ENCODE results near the gene NAT16. TPM values are rescaled to one million over a fixed set of nuclear protein-coding genes. Genes with fewer than 3 reads are reported as not detected.

Gene NAT16
- total and polyA plus RNA-seq, 2 of the 13 experiments (the other 11 are each of a cell fraction or from before 2014, with no cell fraction given) = 0.04 TPM; not detected in 1

GRCh38 chr7:101125989-101126650 lies 54.0 kb downstream of the NAT16 start (continued):
- TF ChIP-seq, protein P1, sequence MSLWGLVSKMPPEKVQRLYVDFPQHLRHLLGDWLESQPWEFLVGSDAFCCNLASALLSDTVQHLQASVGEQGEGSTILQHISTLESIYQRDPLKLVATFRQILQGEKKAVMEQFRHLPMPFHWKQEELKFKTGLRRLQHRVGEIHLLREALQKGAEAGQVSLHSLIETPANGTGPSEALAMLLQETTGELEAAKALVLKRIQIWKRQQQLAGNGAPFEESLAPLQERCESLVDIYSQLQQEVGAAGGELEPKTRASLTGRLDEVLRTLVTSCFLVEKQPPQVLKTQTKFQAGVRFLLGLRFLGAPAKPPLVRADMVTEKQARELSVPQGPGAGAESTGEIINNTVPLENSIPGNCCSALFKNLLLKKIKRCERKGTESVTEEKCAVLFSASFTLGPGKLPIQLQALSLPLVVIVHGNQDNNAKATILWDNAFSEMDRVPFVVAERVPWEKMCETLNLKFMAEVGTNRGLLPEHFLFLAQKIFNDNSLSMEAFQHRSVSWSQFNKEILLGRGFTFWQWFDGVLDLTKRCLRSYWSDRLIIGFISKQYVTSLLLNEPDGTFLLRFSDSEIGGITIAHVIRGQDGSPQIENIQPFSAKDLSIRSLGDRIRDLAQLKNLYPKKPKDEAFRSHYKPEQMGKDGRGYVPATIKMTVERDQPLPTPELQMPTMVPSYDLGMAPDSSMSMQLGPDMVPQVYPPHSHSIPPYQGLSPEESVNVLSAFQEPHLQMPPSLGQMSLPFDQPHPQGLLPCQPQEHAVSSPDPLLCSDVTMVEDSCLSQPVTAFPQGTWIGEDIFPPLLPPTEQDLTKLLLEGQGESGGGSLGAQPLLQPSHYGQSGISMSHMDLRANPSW (CRISPR knock-in tag; IDR thresholded peaks at IDR 0.05; ENCODE audit: borderline replicate concordance) = no peak; the same call in none of the 2 replicates
- TF ChIP-seq ATAD3A (CRISPR knock-in tag; IDR thresholded peaks at IDR 0.05) (no peak), HOXA5 (CRISPR knock-in tag; IDR thresholded peaks at IDR 0.05) (no peak), ZNF441 (CRISPR knock-in tag; IDR thresholded peaks at IDR 0.05; ENCODE audit: borderline replicate concordance) (no peak), MTF2 (CRISPR knock-in tag; IDR thresholded peaks at IDR 0.05; ENCODE audit: borderline replicate concordance) (no peak), ZNF557 (CRISPR knock-in tag; IDR thresholded peaks at IDR 0.05) (no peak), ZNF772 (CRISPR knock-in tag; IDR thresholded peaks at IDR 0.05) (no peak), ZNF10 (CRISPR knock-in tag; IDR thresholded peaks at IDR 0.05; ENCODE audit: borderline replicate concordance, low read depth) (no peak), ZNF264 (CRISPR knock-in tag; IDR thresholded peaks at IDR 0.05) (no peak), STAT5B (CRISPR knock-in tag; IDR thresholded peaks at IDR 0.05) (no peak), FOSL1 (CRISPR knock-in tag; IDR thresholded peaks at IDR 0.05; ENCODE audit: borderline replicate concordance) (no peak), MTA1 (CRISPR knock-in tag; IDR thresholded peaks at IDR 0.05; ENCODE audit: borderline replicate concordance) (no peak; the same call in 1 of the 2 replicates), ZNF367 (CRISPR knock-in tag; IDR thresholded peaks at IDR 0.05; ENCODE audit: borderline replicate concordance) (no peak), ZKSCAN5 (CRISPR knock-in tag; IDR thresholded peaks at IDR 0.05) (no peak), SUZ12 (IDR thresholded peaks at IDR 0.05; ENCODE audit: low read depth, low read length) (no peak), JUN (CRISPR knock-in tag; IDR thresholded peaks at IDR 0.05) (no peak)
- TF ChIP-seq, protein P2, sequence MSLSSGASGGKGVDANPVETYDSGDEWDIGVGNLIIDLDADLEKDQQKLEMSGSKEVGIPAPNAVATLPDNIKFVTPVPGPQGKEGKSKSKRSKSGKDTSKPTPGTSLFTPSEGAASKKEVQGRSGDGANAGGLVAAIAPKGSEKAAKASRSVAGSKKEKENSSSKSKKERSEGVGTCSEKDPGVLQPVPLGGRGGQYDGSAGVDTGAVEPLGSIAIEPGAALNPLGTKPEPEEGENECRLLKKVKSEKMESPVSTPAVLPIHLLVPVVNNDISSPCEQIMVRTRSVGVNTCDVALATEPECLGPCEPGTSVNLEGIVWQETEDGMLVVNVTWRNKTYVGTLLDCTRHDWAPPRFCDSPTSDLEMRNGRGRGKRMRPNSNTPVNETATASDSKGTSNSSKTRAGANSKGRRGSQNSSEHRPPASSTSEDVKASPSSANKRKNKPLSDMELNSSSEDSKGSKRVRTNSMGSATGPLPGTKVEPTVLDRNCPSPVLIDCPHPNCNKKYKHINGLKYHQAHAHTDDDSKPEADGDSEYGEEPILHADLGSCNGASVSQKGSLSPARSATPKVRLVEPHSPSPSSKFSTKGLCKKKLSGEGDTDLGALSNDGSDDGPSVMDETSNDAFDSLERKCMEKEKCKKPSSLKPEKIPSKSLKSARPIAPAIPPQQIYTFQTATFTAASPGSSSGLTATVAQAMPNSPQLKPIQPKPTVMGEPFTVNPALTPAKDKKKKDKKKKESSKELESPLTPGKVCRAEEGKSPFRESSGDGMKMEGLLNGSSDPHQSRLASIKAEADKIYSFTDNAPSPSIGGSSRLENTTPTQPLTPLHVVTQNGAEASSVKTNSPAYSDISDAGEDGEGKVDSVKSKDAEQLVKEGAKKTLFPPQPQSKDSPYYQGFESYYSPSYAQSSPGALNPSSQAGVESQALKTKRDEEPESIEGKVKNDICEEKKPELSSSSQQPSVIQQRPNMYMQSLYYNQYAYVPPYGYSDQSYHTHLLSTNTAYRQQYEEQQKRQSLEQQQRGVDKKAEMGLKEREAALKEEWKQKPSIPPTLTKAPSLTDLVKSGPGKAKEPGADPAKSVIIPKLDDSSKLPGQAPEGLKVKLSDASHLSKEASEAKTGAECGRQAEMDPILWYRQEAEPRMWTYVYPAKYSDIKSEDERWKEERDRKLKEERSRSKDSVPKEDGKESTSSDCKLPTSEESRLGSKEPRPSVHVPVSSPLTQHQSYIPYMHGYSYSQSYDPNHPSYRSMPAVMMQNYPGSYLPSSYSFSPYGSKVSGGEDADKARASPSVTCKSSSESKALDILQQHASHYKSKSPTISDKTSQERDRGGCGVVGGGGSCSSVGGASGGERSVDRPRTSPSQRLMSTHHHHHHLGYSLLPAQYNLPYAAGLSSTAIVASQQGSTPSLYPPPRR (CRISPR knock-in tag; IDR thresholded peaks at IDR 0.05; ENCODE audit: borderline replicate concordance) = peak; percentile 57
